Right lobe of liver (tissue), 6 donors: ENCODE measurements around the gene SNX5. TPM values are rescaled to one million over a fixed set of nuclear protein-coding genes. Genes with fewer than 3 reads are reported as not detected.

Source experiments
- ATAC-seq, 4 donors: fragments of 200-7000 bp; cut with Tn5 transposase; one replicate each; pipeline ENCODE4 v1.9.1; 2020; ENCODE audit warnings: mild to moderate bottlenecking in 4 of 4, moderate library complexity in 4 of 4
- DNase-seq, 3 donors: peaks; one replicate each; pipeline ENCODE4 v3.0.0-alpha.2; 2020
- H3K27ac ChIP-seq, 3 donors: fragments of 200-600 bp; one replicate each; pipeline ENCODE4 v1.8.0; 2022
- H3K27me3 ChIP-seq, 2 donors: fragments of 200-600 bp; one replicate each; pipeline ENCODE4 v1.8.0; 2022
- H3K36me3 ChIP-seq, 4 donors: fragments of 200-600 bp; sonication (generic) in 1 of 4; one replicate each; pipeline versions ENCODE4 v1.5.1 to v1.8.0; 2017 to 2022; ENCODE audit warnings: control low read depth in 1 of 4
- H3K4me1 ChIP-seq, 4 donors: fragments of 200-600 bp; sonication (generic) in 1 of 4; one replicate each; pipeline versions ENCODE4 v1.5.1 to v1.8.0; 2017 to 2022; ENCODE audit warnings: control low read depth in 1 of 4
- H3K4me3 ChIP-seq, 3 donors: fragments of 200-600 bp; one replicate each; pipeline ENCODE4 v1.8.0; 2022
- H3K9me3 ChIP-seq, 4 donors: fragments of 200-600 bp; sonication (generic) in 1 of 4; one replicate each; pipeline versions ENCODE4 v1.5.1 to v1.8.0; 2017 to 2022; ENCODE audit warnings: control low read depth in 1 of 4
- CTCF ChIP-seq, 4 donors: fragments of 200-600 bp in 3 of 4; fragments of 450-650 bp in 1 of 4; IDR thresholded peaks; one replicate each; pipeline versions ENCODE4 v1.5.1 to v1.8.0; 2016 to 2022; ENCODE audit warnings: antibody characterized with exemption in 4 of 4, mild to moderate bottlenecking in 2 of 4
- POLR2A ChIP-seq: fragments of 450-650 bp; IDR thresholded peaks from one replicate; pipeline ENCODE4 v1.6.1; 2017; ENCODE audit warnings: antibody characterized with exemption, mild to moderate bottlenecking
- WGBS: methylation state at CpG from one replicate; pipeline ENCODE4 v1.1.6; 2018; ENCODE audit warnings: low coverage, low lambda C conversion rate; ENCODE audit not compliant: insufficient coverage; ENCODE audit errors: missing lambda C conversion rate; 5-methylcytosine and 5-hydroxymethylcytosine counted together
- intact Hi-C, 2 donors: fragments of 100-400 bp; cut with DNase I; formaldehyde crosslinking; loops; one replicate each; pipeline versions ENCODE4 v1.11.2 to v1.14.1; 2022
- total RNA-seq, 6 experiments: library from RNA; depleted of rRNA in 2 of 6; stranded (reverse); fragments of >200 nt in 2 of 6; fragmentation: NEBNext Ultra II Directional in 3 of 6; extraction: Animal tissue kit (Norgen Biotek cat#: 25700) in 3 of 6; gene quantifications; one replicate each; pipeline versions ENCODE4 v1.1.0 to v1.2.4, GENCODE V29; 2016 to 2023
- donor health status: DM: no; HTN: yes; CAD: no.
- donor health status: DM: no; HTN: no; CAD: no.
- donor health status: DM: no; HTN: no; CAD: no.
- donor health status: DM: no; HTN: yes; CAD: no.
- donor health status: DM: no; HTN: yes; CAD: no.

SNX5 gene
- total RNA-seq, 6 experiments from 2014 or later = 32.6 to 74.5 (median 46.0) TPM

DNA sequence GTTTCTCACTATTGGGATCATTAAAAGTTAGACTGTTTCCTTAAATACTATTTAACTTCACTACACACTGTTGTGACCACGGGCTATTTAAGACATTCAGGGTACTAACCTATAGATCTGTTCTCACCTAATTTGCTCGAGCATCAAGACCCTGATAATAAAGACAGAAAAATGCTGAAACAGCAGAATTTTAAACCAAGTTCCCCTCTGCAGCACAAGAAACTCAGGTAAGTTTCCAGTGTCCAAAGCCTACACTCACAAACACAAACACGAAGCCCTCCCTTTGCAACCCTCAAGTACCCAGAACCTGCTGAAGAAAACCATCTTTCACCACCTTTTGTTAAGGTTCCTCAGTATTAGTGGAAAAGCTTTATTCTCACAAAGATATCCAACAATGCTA lies 4.0 kb downstream of the SNX5 start:
- Histone ChIP-seq H3K27me3 (no peaks in the 10 kb centered on the region), H3K27ac (peak overlapping the region in 2 of 3 donors; percentile 97 to 99), H3K4me3 (no peak overlapping the region), H3K9me3 (no peaks in the 10 kb centered on the region), H3K36me3 (no peaks in the 10 kb centered on the region), H3K4me1 (peaks cover 0 to 64% (median 20%) of the 10 kb centered on the region in 4 donors)
- DNase-seq = no peak
- intact Hi-C loops = no loop called here
- no peak for TF ChIP-seq CTCF (IDR thresholded peaks at IDR 0.05)
- no peak for TF ChIP-seq POLR2A
- no peak for ATAC-seq
- WGBS = 64% methylated on average over 3 of the region's 3 CpGs

- ATAC-seq (no peak), DNase-seq (no peak)
- Histone ChIP-seq H3K9me3 (no peaks in the 10 kb centered on the region), H3K36me3 (no peaks in the 10 kb centered on the region), H3K4me1 (peaks cover 0 to 69% (median 23%) of the 10 kb centered on the region in 4 donors), H3K27ac (peak overlapping the region in 2 of 3 donors; percentile 97 to 99), H3K27me3 (no peaks in the 10 kb centered on the region), H3K4me3 (no peak overlapping the region)
- 63% methylated on average over 1 of the region's 1 CpG for WGBS
- TF ChIP-seq CTCF (IDR thresholded peaks at IDR 0.05) = no peak
- TF ChIP-seq POLR2A = no peak
- intact Hi-C loops = no loop called here
Measured at GRCh38 chr20:17964073-17964472, 4.5 kb downstream of the SNX5 start.

- H3K27me3 ChIP-seq = no peaks in the 10 kb centered on the region
- H3K4me3 ChIP-seq = no peak overlapping the region
- intact Hi-C loops = no loop called here
- ATAC-seq (no peak), DNase-seq (no peak)
- 78% methylated on average over 6 of the region's 9 CpGs for WGBS
- TF ChIP-seq CTCF (IDR thresholded peaks at IDR 0.05) (no peak), POLR2A (no peak)
- H3K4me1 ChIP-seq = peaks cover 0 to 77% (median 27%) of the 10 kb centered on the region in 4 donors
- H3K9me3 ChIP-seq = no peaks in the 10 kb centered on the region
- peak overlapping the region in 2 of 3 donors; percentile 31 to 53 for H3K27ac ChIP-seq
- H3K36me3 ChIP-seq = no peaks in the 10 kb centered on the region
Measured at GRCh38 chr20:17963114-17963897, 5.3 kb downstream of the SNX5 start.

DNA sequence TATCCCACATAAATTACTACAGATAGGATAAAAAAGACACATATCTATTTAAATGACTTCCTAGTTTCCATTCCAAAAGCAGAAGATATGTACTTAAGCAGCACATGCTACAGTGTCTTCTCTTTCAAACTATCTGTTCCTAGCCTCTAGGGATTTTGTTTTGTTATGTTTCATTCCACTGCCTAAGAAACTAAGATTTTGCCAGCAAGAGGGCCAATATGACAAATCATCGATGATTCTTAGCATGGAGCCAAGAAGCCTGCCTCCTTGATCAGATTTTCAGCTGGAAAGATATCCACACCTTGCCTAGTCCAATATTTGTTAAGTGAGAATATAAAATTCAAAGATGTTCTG lies 7.0 kb downstream of the SNX5 start:
- ATAC-seq (no peak), DNase-seq (no peak)
- peak overlapping the region in 2 of 3 donors; percentile 36 to 45 for H3K27ac ChIP-seq
- H3K9me3 ChIP-seq = no peaks in the 10 kb centered on the region
- TF ChIP-seq POLR2A (no peak), CTCF (IDR thresholded peaks at IDR 0.05) (no peak)
- peaks cover 0 to 83% (median 29%) of the 10 kb centered on the region in 4 donors for H3K4me1 ChIP-seq
- no peak overlapping the region for H3K4me3 ChIP-seq
- H3K36me3 ChIP-seq = no peaks in the 10 kb centered on the region
- 14% methylated on average over 1 of the region's 1 CpG for whole genome bisulfite sequencing
- intact Hi-C loops = no loop called here
- H3K27me3 ChIP-seq = no peaks in the 10 kb centered on the region
